ENCODE measurements around the gene CPSF4L. TPM values are rescaled to one million over a fixed set of nuclear protein-coding genes. Genes with fewer than 3 reads are reported as not detected.

Gene CPSF4L
- total and polyA plus RNA-seq, 9 donors = 0.25 TPM; not detected in 8

DNA sequence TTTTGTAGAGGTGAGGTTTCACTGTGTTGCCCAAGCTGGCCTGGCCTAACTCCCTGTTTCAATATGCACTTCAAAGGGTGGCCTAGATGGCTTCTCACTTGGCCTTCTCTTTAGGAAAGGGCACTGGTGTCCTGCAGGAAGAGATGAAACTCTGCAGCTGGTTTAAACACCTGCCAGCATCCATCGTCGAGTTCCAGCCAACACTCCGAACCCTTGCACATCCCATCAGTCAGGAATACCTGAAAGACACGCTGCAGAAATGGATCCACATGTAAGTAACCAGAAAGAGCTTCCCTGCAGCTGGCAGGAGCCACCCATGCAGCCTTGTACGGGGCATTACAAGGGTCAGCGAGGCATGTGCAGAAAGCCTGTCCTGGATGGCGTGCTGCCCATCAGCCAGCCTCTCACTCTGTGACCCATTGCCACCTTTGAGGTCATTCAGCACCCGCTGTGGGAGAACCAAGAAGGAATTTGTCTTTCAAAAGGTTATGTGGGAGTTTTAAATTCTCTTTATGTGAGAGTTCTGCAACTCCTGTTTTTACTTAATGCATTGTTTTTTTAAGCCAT is 61.8 kb downstream of the CPSF4L start:
- no peak for TF ChIP-seq POLR2A (IDR thresholded peaks at IDR 0.05)
- TF ChIP-seq, protein P1, sequence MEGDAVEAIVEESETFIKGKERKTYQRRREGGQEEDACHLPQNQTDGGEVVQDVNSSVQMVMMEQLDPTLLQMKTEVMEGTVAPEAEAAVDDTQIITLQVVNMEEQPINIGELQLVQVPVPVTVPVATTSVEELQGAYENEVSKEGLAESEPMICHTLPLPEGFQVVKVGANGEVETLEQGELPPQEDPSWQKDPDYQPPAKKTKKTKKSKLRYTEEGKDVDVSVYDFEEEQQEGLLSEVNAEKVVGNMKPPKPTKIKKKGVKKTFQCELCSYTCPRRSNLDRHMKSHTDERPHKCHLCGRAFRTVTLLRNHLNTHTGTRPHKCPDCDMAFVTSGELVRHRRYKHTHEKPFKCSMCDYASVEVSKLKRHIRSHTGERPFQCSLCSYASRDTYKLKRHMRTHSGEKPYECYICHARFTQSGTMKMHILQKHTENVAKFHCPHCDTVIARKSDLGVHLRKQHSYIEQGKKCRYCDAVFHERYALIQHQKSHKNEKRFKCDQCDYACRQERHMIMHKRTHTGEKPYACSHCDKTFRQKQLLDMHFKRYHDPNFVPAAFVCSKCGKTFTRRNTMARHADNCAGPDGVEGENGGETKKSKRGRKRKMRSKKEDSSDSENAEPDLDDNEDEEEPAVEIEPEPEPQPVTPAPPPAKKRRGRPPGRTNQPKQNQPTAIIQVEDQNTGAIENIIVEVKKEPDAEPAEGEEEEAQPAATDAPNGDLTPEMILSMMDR (IDR thresholded peaks at IDR 0.05) = no peak
- no peak for TF ChIP-seq EP300 (IDR thresholded peaks at IDR 0.05)
- no peaks in the 10 kb centered on the region for H3K36me3 ChIP-seq
- H3K9me3 ChIP-seq = no peaks in the 10 kb centered on the region
- WGBS, 3 donors = 92 to 94% (median 93%) methylated on average over 8 of the region's 8 CpGs
- no peak for DNase-seq
- intact Hi-C loops (cut with DNase I) = no loop called here
- no peaks in the 10 kb centered on the region for H3K27me3 ChIP-seq
- peaks cover 3% of the 10 kb centered on the region for H3K4me1 ChIP-seq (ENCODE audit: insufficient read depth)
- no peak overlapping the region for H3K27ac ChIP-seq
- H3K4me3 ChIP-seq = no peak overlapping the region

DNA sequence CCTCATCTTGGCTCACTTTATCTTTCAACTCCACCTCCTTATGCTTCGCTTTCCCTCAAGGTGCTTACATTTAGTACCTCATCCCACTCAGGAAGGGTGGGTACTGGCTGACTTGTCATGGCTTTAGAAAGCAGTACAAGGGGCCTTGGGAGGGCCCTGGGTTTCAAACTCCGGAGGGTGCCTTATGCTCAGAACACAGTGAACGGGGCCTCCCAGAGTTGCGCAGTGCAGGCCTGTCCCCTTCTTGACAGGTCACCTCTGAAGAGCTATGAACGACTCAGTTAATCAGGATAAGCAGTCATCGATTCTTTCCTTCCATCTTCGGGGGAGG is 62.8 kb downstream of the CPSF4L start:
- Histone ChIP-seq H3K4me1 (ENCODE audit: insufficient read depth) (peaks cover 4% of the 10 kb centered on the region), H3K36me3 (no peaks in the 10 kb centered on the region), H3K4me3 (no peak overlapping the region), H3K27me3 (no peaks in the 10 kb centered on the region), H3K27ac (no peak overlapping the region), H3K9me3 (no peaks in the 10 kb centered on the region)
- 92 to 93% (median 92%) methylated on average over 7 of the region's 7 CpGs for WGBS, 3 donors
- intact Hi-C loops (cut with DNase I) = no loop called here
- no peak for DNase-seq
- TF ChIP-seq POLR2A (IDR thresholded peaks at IDR 0.05) = no peak
- TF ChIP-seq EP300 (IDR thresholded peaks at IDR 0.05) = no peak
- TF ChIP-seq, protein P1 (IDR thresholded peaks at IDR 0.05) = no peak

Other genes starting within 250 kb of the CPSF4L start
- 10 to 100 TPM in 4 of 7 donors, 1 to 10 TPM in 3; 8.3 to 21.2 (median 10.1) TPM for gene SLC39A11, start 169.2 kb downstream of the CPSF4L start, total RNA-seq
- 10 to 100 TPM in 1 of 2 donors, 1 to 10 TPM in 1; 4.0 to 14.2 TPM for gene SLC39A11, start 169.2 kb downstream of the CPSF4L start, polyA plus RNA-seq
- gene SSTR2, start 96.9 kb downstream of the CPSF4L start, total RNA-seq = 1 to 10 TPM in 1 of 7 donors, under 1 TPM in 6; under 0.01 to 1.3 (median 0.17) TPM
- gene SSTR2, start 96.9 kb downstream of the CPSF4L start, polyA plus RNA-seq = under 1 TPM; 0.16 to 0.87 TPM
- 10 to 100 TPM; 25.0 to 59.1 (median 48.4) TPM for gene COG1, start 68.8 kb downstream of the CPSF4L start, total RNA-seq
- 10 to 100 TPM; 22.0 to 54.2 TPM for gene COG1, start 68.8 kb downstream of the CPSF4L start, polyA plus RNA-seq
- gene CDC42EP4, start 50.1 kb upstream of the CPSF4L start, total RNA-seq = 100 to 1,000 TPM in 5 of 7 donors, 10 to 100 TPM in 2; 82.4 to 171 (median 120) TPM
- gene CDC42EP4, start 50.1 kb upstream of the CPSF4L start, polyA plus RNA-seq = 100 to 1,000 TPM in 1 of 2 donors, 10 to 100 TPM in 1; 59.0 to 106 TPM

Measured in ovary (tissue), 9 donors.